Bronchial epithelial cell (primary cell): Measurements from ENCODE around the gene HOXB7. TPM values are rescaled to one million over a fixed set of nuclear protein-coding genes. Genes with fewer than 3 reads are reported as not detected.

ENCODE experiments used
- DNase-seq: peaks from one replicate; pipeline ENCODE4 v3.0.0-alpha.2; 2010; ENCODE audit warnings: low read depth
- FAIRE-seq: peaks from 2 replicates; lab custom pipeline; 2011; peaks lifted over from hg19 to GRCh38; lab: Jason Lieb, UNC
- H3K27me3 ChIP-seq: 2 replicates; pipeline ENCODE4 v1.5.1; 2011; ENCODE audit warnings: low read length; ENCODE audit not compliant: control insufficient read depth, insufficient read depth
- H3K36me3 ChIP-seq: 2 replicates; pipeline ENCODE4 v1.5.1; 2011; ENCODE audit warnings: low read length; ENCODE audit not compliant: control insufficient read depth, insufficient read depth
- H3K4me3 ChIP-seq: 2 replicates; pipeline ENCODE4 v1.5.1; 2011; ENCODE audit warnings: mild to moderate bottlenecking, low read depth, low read length, control low read depth
- total RNA-seq: library from RNA; depleted of rRNA; stranded (reverse); fragments of >200 nt; gene quantifications from 2 replicates; pipeline ENCODE4 v1.2.1, GENCODE V29; 2014
- TF ChIP-seq, protein P1 (sequence below): IDR thresholded peaks from 2 replicates; pipeline ENCODE4 v1.5.1; 2011; ENCODE audit warnings: mild to moderate bottlenecking, moderate library complexity, low read length, control low read depth, inconsistent platforms; ENCODE audit not compliant: insufficient read depth, severe bottlenecking

HOXB7 gene
- total RNA-seq, 1 donor from 2014 or later = not detected

DNA sequence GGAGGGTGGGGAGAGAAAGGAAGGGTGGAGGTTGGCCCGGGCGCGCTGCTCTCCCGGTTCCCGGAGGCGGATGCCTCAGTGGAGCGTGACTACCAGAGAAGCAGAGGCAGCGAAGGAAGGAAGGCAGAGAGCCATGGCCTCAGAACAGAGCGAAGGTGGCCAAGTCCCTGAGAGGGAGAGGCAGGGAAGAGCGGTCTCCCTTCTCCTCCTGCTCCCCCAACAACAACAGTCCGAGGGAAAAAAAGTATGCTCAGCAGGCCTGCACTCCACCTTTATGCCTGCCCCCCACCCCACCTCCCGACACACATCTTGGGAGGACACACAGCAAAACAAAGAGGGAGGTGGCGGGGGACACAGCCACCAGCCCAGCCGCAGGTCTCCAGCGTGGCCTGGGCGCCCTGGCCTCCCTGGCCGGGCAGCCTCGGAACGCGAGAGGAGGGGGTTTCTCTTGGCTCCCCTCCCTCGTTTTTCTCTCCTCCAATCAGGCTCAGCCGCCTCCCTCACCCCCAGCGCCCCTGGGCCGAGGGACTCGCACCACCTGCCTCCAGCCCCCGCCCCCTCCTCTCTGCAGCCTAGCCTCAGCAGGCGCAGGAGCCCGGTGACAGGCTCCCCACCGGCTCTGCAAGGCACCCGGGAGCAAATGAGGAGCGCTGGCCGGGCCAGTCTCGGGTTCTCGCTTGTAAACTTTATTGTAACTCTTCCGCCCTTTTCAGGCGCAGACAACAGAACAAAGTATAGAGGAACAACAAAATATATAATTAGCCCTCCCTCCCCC lies 1.1 kb upstream of the HOXB7 start:
- DNase-seq (no peak), FAIRE-seq (no peak)
- Histone ChIP-seq H3K27me3 (peaks cover 83% of the 10 kb centered on the region), H3K4me3 (no peak overlapping the region), H3K36me3 (no peaks in the 10 kb centered on the region)
- TF ChIP-seq, protein P1, sequence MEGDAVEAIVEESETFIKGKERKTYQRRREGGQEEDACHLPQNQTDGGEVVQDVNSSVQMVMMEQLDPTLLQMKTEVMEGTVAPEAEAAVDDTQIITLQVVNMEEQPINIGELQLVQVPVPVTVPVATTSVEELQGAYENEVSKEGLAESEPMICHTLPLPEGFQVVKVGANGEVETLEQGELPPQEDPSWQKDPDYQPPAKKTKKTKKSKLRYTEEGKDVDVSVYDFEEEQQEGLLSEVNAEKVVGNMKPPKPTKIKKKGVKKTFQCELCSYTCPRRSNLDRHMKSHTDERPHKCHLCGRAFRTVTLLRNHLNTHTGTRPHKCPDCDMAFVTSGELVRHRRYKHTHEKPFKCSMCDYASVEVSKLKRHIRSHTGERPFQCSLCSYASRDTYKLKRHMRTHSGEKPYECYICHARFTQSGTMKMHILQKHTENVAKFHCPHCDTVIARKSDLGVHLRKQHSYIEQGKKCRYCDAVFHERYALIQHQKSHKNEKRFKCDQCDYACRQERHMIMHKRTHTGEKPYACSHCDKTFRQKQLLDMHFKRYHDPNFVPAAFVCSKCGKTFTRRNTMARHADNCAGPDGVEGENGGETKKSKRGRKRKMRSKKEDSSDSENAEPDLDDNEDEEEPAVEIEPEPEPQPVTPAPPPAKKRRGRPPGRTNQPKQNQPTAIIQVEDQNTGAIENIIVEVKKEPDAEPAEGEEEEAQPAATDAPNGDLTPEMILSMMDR = no peak

DNA sequence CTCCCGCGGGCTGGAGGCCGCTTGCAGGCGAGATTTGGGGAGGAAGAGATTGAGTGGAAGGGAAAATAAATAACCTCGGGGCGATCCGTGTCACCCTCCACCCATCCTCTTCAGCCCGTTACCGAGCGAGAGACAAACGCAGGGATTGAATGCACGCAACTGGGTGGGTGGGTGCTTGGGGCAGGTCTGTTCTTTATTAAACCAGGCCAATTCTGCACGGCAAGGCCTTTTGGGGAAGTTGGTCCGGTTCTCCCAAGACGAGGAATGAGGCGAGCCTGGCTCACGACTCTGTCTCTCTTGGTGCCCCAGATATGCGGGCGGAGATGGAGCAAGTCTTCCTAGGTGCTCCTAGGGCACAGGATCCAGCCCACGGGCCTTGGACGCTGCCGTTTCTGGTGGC lies 396 bp upstream of the HOXB7 start:
- H3K27me3 ChIP-seq = peaks cover 83% of the 10 kb centered on the region
- no peaks in the 10 kb centered on the region for H3K36me3 ChIP-seq
- no peak for FAIRE-seq
- TF ChIP-seq, protein P1 = no peak
- no peak overlapping the region for H3K4me3 ChIP-seq
- no peak for DNase-seq

DNA sequence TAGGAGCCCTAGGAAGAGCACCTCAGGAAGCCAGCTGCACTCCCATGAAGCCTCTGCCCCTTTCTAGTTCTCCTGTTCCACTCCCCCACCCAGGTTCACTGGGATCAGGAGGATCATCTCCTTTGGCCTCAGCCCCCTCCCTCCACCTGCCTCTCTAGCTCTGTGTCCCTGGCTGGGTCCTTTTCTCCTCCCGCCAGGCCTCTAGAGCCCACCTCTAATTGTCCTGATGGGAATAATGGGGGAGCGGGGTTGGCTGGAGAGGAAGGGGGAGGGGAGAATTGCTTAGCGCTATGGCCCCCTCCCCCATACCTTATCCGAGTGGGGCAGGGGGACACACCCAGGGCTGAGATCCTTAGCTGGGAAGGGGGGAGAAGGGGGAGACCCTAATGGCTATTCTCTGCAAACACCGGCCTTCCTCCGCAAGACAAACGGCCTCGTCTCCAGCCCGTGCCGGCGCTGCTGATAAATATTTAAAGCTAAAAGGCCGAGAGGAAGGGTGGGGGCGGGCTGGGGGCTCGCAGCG lies 997 bp downstream of the HOXB7 start:
- H3K4me3 ChIP-seq = no peak overlapping the region
- H3K36me3 ChIP-seq = no peaks in the 10 kb centered on the region
- DNase-seq (no peak), FAIRE-seq (no peak)
- TF ChIP-seq, protein P1 = no peak
- H3K27me3 ChIP-seq = peaks cover 84% of the 10 kb centered on the region

DNA sequence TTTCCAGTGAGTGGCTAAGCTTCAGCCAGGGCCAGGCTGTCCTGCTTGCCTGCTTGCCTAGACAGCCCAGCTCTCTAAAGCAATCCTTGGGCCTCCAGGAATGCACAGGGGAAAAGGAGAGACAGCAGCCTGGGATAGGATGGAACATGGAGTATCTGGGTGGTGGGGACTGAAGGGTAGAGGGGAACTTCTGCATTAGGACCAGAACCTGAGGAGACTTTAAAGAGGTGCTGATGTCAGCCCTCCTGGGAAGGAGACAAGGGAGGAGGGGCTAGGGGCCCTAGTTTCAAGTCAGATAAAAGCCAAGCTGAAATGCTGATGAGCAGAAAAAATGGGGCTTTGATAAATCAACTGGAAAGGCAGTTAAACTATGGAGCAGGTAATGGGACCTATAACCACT lies 1.8 kb downstream of the HOXB7 start:
- H3K4me3 ChIP-seq = no peak overlapping the region
- DNase-seq (no peak), FAIRE-seq (no peak)
- H3K36me3 ChIP-seq = no peaks in the 10 kb centered on the region
- TF ChIP-seq, protein P1 = no peak
- peaks cover 86% of the 10 kb centered on the region for H3K27me3 ChIP-seq

DNA sequence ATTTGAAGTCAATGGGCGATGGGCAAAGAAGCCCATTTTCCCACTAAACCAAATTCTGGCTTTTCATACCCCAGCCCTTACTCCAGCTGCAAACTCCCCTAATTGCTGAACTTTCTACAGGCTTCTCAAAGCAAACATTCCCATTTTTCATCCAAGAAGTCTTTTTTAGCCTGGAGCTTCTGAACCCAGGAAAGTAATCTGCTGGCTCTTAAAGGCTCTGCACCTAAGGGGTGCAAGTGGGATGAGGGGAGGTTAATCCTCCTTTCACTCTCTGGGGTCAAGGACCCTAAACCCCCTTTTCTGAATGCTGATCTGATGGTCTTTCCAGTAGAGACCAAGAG lies 2.4 kb downstream of the HOXB7 start:
- TF ChIP-seq, protein P1 = no peak

More for the DNA sequence above, 2.4 kb downstream of the HOXB7 start:
- Histone ChIP-seq H3K27me3 (peaks cover 85% of the 10 kb centered on the region), H3K36me3 (no peaks in the 10 kb centered on the region), H3K4me3 (no peak overlapping the region)
- DNase-seq (no peak), FAIRE-seq (no peak)
